ENCODE data around the gene DUSP23.

DNA sequence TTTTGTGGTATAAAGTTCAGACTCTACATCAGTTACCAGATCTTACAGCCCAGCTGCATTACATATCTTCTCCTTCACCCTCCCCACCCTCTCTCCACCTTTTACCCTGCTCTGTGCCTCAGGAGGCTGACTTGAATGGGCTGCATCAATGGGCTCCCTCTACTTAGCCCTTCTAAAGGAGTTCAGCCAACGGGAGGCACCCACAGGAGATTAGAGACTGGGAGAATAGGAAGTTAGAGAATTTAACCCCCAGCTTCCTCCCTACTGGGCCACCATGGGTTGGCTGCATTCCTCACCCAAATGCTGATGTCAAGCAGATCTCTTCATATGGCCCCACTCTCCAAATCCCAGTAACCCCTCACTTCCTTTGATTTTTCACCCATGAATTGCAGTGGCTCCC, 17.1 kb upstream of the DUSP23 start:
- no peak for TF ChIP-seq CTCF (IDR thresholded peaks at IDR 0.05; ENCODE audit: extremely low read depth in 1 of 2, insufficient read depth in 1 of 2, low read depth in 1 of 2, low read length in 2 of 2)
- TF ChIP-seq POLR2A (IDR thresholded peaks at IDR 0.05; ENCODE audit: low read depth, low read length), result no peak
- no peak for TF ChIP-seq EZH2 (IDR thresholded peaks at IDR 0.05; ENCODE audit: borderline replicate concordance, low read depth, low read length, severe bottlenecking)
- no peak for TF ChIP-seq POLR2AphosphoS5 (IDR thresholded peaks at IDR 0.05; ENCODE audit: insufficient read depth, low read depth, low read length)
